ENCODE measurements around the gene INKA1.
"Not testable (repeated sequence)": the region's sequence is repeated elsewhere in the genome, so short reads cannot be mapped to it uniquely, and the experiment has no call there.

Gene INKA1

GRCh38 chr3:49779358-49780079 is 23.5 kb upstream of the INKA1 start:
- no peak for TF ChIP-seq CTCF (IDR thresholded peaks at IDR 0.05; ENCODE audit: low read depth, low read length, missing control alignments)
- Histone ChIP-seq H3K36me3 (replicated peaks) (peaks cover 8% of the 10 kb centered on the region), H3K4me3 (ENCODE audit: low read depth, low read length) (no peak overlapping the region), H3K27ac (no peak overlapping the region), H3K27me3 (replicated peaks) (no peaks in the 10 kb centered on the region)
- DNase-seq, result no peak
- in situ Hi-C loops (cut with HindIII; ENCODE audit: low pct_ligation_motif_present, low sequenced_read_pairs), result no loop called here

GRCh38 chr3:49780080-49780974 is 22.7 kb upstream of the INKA1 start:
- Histone ChIP-seq H3K4me3 (ENCODE audit: low read depth, low read length) (no peak overlapping the region), H3K27ac (no peak overlapping the region)
- in situ Hi-C loops (cut with HindIII; ENCODE audit: low pct_ligation_motif_present, low sequenced_read_pairs), result no loop called here

GRCh38 chr3:49780975-49781365 is 22.1 kb upstream of the INKA1 start:
- DNase-seq; H3K4me3 ChIP-seq (ENCODE audit: low read depth, low read length); in situ Hi-C loops (cut with HindIII; ENCODE audit: low pct_ligation_motif_present, low sequenced_read_pairs); H3K27ac ChIP-seq; H3K27me3 ChIP-seq (replicated peaks): not testable (repeated sequence)
- peaks cover 10% of the 10 kb centered on the region for H3K36me3 ChIP-seq (replicated peaks)

More at GRCh38 chr3:49780080-49780974, 22.7 kb upstream of the INKA1 start:
- no peaks in the 10 kb centered on the region for H3K27me3 ChIP-seq (replicated peaks)
- DNase-seq, result no peak
- TF ChIP-seq CTCF (IDR thresholded peaks at IDR 0.05; ENCODE audit: low read depth, low read length, missing control alignments), result no peak
- peaks cover 10% of the 10 kb centered on the region for H3K36me3 ChIP-seq (replicated peaks)

- in situ Hi-C loops (cut with HindIII; ENCODE audit: low pct_ligation_motif_present, low sequenced_read_pairs), result no loop called here
- no peak for DNase-seq
- no peak for TF ChIP-seq CTCF (IDR thresholded peaks at IDR 0.05; ENCODE audit: low read depth, low read length, missing control alignments)
- Histone ChIP-seq H3K27me3 (replicated peaks) (no peaks in the 10 kb centered on the region), H3K36me3 (replicated peaks) (peaks cover 10% of the 10 kb centered on the region), H3K4me3 (ENCODE audit: low read depth, low read length) (no peak overlapping the region), H3K27ac (no peak overlapping the region)
These were observed 21.5 kb upstream of the INKA1 start for GRCh38 chr3:49781415-49782199.

- H3K27me3 ChIP-seq (replicated peaks); H3K4me3 ChIP-seq (ENCODE audit: low read depth, low read length); DNase-seq; H3K27ac ChIP-seq; in situ Hi-C loops (cut with HindIII; ENCODE audit: low pct_ligation_motif_present, low sequenced_read_pairs): not testable (repeated sequence)
- H3K36me3 ChIP-seq (replicated peaks), result peaks cover 10% of the 10 kb centered on the region
These were observed 20.8 kb upstream of the INKA1 start for GRCh38 chr3:49782277-49782676.

GRCh38 chr3:49785565-49786356 is 17.3 kb upstream of the INKA1 start:
- peak overlapping the region; percentile 85 for H3K4me3 ChIP-seq (ENCODE audit: low read depth, low read length)
- H3K27me3 ChIP-seq (replicated peaks), result no peaks in the 10 kb centered on the region
- H3K27ac ChIP-seq, result peak overlapping the region; percentile 84
- in situ Hi-C loops (cut with HindIII; ENCODE audit: low pct_ligation_motif_present, low sequenced_read_pairs), result no loop called here
- no peak for DNase-seq
- TF ChIP-seq CTCF (IDR thresholded peaks at IDR 0.05; ENCODE audit: low read depth, low read length, missing control alignments), result no peak
- peaks cover 10% of the 10 kb centered on the region for H3K36me3 ChIP-seq (replicated peaks)
